GM18508 (cell line): ENCODE results near the gene MYL10.
"Not testable (repeated sequence)": the region's sequence is repeated elsewhere in the genome, so short reads cannot be mapped to it uniquely, and the experiment has no call there.

Experiments
- ATAC-seq: cut with Tn5 transposase; IDR thresholded peaks from one replicate; pipeline ENCODE4 v1.9.1; 2021; ENCODE audit warnings: moderate number of reproducible peaks; ENCODE audit not compliant: insufficient read depth, unreplicated experiment

The MYL10 gene

DNA sequence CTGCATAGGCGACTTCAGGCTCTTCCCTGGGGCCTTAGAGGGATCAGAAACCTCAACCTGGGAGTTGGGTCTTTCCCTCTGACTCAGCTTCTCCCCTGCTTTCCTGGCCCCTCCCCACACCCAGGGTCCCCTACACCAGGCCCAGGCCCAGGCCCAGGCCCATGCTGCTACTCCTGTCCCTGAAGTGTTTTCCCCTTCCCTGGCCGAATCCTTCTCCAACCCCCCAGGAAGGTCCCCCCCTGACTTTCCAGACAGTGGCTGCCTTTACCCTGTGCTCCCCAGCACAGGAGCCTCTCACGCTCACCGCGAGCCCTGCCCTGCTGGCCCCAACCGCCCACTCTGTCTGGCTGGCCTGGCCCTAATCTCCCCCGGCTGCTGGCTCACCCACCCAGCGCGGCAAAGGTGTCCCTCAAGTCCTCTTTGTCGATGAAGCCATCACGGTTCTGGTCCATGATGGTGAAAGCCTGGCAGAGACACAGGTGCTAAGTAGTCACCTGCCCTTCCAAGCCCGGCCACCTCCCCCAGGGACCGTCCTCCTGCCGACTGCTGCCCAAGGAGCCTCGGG is 6.4 kb downstream of the MYL10 start:
- no peak for ATAC-seq

DNA sequence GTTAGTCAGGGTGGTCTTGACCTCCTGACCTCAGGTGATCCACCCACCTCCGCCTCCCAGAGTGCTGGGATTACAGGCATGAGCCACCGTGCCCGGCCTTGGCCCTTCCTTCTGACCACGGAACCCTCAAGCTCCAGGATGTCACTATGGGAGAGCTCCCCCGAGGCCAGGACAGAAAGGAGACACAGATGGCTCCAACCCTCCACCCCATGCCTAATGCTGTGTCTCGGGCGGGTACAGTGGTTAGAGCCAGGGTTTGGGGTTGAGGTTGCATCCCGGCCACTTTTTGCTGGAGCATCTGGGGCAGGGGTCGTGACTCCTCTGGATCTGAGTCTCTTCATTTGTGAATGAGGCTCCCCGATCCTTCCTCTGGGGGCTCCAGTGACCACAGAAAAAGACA is 8.1 kb downstream of the MYL10 start:
- ATAC-seq = no peak

DNA sequence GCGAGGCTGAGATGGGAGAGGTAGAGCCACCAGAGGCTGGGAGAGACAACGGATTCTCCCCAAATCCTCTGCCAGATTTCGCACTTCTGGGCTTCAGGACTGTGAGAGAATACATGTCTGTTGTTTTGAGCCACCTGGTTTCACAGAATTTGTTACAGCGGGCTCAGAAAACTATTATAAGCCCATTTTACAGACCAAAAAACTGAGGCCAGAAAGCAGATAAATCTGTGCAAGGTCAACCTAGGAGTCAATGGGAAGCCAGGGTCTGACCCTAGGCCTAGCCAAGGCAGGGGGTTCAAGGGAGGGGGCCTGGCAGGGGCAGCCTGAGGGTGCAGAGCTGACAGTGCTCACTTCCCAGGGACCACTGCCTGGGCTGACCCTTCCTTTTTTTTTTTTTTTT is 8.7 kb downstream of the MYL10 start:
- no peak for ATAC-seq

DNA sequence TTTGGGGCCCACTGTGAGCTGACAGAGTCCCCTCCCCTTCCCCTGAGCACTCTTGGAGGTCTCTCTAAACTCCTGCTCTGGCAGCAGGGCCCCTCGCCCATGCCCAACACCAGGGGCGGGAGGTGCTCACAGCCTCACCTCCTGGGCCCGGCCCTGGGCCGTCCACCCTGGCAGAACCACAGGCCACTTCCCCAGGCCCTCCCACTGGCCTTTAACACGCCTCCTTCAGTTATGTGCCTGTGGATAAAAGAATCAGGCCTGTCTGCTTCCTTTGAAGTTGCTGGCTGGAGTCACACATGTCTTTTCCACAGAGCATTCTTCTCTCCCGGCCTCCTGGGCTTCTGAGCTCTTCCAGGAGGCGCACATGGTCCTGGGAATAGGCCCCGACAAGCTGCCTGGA is 10.2 kb downstream of the MYL10 start:
- no peak for ATAC-seq

DNA sequence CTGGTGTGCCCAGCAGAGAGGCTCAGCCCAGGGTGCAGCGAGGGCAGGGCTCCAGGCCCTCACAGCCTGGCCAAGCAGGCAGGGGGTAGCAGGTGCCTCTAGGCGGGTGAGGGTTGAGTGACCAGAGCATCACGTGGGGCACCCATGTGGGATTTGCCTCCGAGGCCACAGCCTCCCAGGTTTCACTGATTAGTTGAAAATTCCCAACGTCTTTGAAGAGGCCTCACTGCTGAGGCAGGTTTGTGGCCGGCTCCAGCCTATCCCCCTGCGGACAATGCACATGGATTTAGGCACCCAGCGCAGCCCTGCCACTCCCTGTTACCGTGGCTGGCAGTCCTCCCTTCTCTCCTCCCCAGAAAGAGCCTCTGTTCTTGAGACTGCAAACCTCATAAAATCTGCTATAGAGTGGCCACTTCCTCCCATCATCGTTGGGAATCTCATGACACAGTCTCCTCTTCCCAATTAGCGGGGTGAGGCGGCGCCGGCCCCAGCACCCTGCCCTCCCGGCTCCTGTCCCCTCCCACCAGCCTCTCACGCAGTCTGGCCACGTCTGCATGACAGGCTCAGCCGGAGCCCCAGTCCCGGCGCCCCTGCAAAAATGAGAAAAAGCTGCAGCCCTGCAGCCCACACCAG is 10.8 kb downstream of the MYL10 start:
- ATAC-seq = no peak

DNA sequence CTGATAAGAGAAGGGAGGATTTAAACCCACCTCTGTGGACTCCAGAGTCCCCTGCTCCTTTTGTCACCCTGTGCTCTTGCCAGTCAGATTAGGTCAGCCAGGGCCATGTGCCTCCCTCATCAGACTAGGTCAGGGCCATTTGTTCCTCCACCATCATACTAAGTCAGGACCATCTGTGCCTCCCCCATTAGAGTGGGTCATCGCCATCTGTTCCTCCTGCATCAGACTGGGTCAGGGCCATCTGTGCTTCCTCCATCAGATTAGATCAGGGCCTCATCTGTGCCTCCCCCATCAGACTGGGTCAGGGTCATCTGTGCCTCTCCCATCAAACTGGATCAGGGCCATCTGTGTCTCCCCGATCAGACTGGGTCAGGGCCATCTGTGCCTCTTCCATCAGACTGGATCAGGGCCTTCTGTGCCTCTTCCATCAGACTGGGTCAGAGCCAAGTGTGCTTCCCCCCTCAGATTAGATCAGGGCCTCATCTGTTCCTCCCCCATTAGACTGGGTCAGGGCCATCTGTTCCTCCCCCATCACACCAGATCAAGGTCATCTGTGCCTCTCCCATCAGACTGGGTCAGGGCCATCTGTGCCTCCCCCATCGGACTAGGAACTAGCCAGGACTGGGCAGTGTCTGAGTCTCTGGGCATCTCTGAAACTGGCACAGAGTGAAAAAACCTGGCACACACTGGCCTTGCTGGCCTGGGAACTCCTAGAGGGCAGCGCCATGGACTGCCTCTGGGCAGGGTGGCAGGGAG is 11.5 kb downstream of the MYL10 start:
- no peak for ATAC-seq

DNA sequence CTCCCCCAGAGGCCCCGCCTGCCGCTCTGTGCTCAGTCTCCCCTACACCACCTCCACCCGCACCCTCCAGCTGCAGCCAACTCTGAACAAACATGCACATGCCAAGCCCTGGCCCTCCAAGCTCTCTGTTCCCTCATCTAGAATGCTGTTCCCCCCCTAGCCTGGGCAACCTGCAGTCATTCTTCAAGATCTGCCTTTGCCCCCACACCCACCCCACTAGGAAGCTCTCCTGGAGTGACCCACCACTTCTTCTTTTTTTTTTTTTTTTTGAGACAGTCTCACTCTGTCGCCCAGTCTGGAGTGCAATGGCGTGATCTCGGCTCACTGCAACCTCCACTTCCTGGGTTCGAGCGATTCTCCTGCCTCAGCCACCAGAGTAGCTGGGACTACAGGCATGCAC is 13.7 kb downstream of the MYL10 start:
- ATAC-seq = no peak

DNA sequence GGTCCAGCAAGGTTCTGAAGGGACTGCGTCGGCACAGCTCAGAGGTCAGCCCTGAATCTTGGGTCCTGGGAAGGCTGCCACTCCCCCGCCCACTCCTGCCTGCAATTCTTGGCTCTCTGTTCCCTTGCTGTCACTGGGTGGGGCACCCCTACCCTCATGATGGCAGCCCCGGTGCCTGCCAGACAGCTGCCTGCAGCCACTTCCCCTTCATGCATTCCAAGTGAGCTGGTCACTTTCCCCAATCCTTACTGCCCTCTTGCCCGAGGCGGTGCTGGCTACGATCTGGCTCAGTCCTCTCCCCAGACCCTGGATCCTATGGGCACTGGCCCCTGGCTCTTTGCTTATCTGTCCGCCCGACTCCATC is 14.2 kb downstream of the MYL10 start:
- ATAC-seq = no peak

DNA sequence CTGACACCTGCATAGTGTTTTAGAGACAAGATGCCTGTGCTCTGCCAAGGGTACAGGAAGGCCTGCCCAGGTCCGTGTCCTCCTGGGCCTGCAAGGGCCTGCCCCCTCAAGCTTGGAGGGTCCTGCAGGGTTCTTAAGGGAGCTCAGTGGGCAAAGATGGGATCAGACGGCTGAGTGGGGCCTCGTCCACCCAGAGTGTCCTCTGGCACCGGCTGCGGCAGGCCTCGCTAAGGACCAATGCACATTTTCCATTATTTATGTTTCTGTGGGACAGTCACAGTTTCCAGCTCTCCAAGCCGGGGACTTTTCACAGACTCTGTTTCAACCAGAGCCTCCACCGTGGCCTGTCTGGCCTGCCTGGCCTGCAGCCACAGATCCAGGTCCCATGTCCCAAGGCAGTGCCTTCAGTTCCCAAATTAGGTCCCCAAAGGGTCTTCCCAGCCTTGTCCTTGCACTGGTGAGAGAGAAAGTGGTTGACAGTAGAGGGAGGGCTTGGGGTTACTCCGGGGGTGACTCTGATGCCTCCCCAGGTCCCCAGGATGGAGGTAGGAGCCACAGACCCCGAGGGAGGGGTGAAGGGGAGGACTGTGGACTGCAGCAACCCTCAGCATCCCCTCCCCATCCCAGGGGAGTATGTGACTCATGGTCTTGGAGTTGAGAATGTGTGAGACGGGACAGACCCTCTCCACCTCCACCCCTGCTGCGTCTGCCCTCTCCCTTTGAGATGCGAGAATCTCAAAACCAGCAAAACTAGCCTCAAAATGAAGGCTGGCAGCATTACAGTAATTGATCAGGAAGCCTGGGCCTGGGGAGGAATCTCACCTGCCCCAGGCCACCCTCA is 14.8 kb downstream of the MYL10 start:
- ATAC-seq = no peak

DNA sequence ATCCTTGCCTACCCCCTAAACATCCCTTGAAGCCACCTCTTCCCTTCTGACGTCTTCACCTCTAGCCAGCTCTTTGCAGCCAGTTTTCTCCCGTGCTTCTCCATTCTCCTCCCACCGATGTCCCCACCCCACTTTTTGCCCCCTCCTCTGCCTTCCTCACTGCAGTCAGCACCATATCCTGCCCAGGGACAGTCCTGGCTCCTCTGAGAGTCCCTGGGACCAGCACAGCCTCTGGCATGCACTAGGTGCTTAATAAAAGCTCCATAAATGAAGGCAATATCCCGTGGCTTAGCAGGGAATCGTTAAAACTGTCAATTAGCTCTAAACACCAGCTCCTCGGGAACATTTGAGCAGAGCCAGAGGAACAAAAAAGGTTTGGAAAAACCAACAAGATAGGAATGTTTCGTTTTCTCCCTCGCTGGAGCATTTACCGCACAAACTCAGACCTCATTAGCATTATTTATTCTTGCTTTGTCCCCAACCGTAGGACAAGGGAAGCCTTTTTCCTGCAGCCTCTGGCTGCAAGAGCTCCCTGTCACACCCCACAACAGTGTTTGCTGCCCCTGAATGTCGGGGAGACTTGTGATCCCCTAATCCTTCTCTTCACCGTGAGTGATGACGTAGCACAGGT is 16.1 kb downstream of the MYL10 start:
- ATAC-seq = no peak

DNA sequence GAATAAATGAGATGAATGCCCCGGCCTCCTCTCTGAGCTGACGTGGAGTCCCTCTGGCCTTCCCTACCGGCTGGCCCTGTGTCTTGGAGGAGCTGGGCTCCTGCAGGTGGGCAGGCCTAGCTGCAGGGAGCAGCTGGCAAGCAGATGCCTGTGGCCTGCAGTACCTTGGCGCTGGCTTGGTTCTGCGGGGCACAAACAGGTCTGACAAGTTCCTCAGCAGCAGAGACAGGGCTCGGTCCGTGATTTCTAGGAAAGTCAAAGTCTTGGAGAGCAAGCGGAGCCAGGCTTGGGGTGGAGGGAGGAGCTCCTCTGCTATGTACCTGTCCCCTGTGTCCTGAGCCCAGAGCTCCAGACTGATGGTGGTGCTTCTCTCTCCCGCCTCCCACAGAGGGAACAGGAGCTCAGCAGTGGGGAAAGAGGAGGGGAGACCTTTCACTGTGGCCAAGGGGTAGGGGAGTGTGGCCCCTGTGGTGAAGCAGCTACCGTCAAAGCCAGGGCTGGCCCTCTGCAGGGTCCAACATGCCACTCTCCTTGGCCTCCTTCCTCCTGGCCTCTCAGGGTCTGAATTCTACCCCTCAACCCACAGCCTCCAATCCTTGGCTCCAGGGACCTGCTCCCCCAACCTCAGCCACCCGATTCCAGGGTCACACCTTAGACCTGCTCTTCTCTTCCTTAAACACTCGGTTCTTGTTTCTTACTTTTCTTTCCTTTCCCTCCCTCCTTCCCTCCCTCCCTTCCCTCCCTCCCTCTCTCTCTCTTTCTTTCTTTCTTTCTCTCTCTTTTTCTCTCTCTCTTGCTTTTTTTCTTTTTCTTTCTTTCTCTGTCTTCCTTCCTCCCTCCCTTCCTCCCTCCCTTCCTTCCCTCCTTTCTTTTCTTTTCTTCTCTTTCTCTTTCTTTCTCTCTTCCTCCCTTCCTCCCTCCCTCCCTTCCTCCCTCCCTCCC is 20.1 kb downstream of the MYL10 start:
- ATAC-seq = no peak

DNA sequence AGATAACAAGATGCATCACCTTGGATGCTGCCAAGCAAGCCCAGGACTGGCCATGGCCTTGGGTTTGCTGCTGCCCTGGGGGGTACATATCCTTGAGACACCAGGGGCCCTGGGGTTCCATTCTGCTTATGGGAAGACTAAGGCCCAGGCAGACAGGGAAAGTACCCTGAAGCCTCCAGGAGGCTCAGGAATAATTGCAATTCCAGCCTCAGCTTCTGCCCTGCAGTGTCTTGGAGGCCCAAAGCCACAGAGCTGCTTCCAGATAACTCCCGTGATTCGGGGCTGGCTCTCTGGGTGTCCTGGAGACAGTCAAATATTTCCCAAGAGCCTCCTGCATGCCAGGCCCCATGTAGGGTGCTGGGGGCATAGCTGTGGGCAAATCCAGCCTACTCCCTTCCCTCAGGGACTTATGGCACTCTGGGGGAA is 22.6 kb downstream of the MYL10 start:
- ATAC-seq = no peak

DNA sequence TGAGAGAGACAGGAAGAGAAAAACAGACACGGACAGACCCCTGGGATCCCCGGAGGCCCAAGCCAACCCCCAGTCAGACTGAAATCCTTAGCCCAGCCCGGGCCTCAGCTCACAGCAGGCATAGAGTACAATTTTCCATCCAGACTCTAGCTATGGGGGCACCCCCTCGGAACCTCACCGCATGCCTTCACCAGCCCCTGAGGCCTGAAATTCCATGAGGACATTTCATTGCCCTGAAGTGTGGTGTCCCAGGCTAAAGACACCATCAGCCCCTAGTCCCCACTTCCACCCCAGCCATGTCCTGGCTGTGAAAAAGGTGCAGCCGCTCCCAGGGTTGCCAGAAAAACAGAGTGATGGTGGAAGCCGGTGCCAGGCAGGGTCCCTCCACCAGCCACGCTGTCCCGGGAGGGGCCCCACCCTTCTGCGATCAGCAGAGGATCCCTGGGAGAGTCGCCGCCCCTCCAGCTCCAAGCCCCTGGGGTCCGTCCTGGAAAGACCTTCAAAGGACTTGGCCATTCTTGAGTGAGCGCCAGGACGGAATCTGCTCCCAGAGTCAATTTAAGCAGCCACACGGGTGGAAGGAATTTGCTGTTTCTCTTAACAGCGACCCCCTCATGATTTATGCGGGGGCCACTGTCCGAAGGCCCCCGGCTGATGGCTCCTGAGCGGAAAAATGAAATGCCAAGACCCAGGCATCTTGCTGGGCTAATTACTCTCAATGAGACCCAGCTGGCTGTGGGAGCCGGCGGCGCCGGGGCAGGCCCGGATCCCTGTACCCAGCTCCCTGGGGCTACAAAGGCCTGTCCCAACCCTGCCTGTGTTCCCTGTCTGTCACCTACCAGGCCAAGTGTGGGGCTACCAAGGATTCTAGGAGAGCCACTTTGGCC is 23.2 kb downstream of the MYL10 start:
- ATAC-seq = no peak

DNA sequence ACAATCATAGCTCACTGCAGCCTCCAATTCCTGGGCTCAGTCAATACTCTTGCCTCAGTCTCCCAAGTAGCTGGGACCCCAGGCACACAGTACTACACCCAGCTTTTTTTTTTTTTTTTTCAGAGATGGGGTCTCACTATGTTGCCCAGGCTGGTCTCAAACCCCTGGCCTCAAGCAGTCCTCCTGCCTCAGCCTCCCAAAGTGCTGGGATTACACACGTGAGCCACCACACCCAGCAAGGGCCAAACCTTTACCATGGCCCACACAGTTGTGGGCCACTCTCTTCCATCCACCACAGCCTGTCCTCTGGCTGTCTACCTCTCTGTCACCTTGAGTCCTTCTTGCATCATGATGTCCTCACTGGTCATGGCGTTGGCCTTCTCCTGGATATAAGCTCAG is 24.2 kb downstream of the MYL10 start:
- ATAC-seq = not testable (repeated sequence)

DNA sequence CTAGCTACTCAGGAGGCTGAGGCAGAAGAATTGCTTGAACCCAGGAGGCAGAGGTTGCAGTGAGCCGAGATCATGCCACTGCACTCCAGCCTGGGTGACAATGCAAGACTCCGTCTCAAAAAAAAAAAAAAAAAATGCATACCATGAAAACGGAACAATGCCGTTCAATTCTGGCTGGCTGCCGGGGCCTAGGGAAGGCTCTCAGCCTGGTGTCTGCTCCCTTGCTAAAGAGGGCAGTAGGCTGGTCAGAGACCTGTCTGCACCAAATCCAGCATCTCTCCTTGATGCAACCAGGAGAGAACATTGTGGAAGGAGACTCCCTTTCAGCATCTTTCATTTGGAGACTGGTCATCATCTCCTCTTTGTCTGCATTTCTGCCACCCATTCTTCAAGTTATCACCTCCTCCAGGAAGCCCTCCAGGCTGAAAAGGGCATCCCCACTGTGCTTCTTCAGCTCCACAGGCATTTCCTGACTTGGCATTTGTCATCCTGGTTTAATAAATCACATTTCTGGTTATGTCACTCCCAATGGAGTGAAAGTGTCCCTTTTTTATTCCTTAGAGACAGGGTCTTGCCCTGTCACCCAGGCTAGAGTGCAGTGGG is 24.7 kb downstream of the MYL10 start:
- no peak for ATAC-seq

DNA sequence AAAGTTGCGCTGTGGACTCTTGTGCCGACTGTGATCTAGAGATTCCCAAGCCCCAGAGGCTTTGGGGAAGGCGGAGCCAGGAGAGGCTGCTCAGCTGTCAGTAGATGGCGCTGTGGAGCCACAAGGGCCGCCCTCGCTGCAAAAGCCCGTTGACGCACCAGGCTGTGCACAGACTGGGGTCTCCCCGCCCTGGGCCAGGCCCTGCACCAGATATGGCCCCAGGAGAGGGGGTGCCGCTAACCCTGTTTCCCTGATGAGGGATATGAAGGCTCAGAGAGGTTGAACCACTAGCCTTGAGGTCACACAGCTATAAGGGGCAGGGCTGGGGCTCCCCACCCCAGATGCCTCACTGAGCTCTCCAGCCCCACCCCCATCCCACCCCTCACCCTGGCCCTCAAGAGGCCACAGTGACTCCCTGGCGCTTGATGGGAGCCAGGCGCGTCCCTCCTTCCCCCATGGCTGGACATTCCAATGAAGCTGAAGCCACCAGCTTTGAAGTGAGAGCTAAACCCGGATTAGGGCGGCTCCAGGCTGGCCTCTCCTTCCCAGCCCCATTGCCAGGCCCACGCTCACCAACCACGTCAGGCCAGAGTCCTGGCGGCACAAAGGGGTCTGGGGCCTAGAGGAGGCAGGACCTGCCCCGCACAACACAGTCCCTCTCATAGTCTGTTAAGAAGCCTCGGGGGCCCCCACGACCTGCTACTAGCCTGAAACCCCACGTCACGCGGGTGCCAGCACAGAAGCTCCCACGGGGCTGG is 26.4 kb downstream of the MYL10 start:
- no peak for ATAC-seq

DNA sequence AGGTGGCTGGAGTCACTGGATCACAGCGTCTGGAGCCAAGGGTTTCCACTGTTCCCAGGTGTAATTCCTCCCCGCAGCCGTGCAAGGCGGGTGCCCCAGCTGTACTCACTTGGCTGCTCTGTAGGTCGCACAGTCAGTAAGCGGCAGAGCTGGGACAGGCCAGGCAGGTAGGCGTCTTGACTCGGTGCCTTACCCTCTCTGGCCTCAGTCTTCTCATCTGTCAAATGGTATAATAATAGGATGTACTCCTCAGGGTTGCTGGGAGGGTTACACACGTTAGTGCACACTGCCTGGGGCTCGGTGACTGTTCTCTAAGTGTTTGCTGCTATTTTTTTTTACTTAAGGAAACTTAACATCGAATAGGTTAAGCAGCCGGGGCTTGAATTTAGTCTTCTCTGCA is 27.0 kb downstream of the MYL10 start:
- no peak for ATAC-seq
